HEK293 (cell line): ENCODE results near the gene PRTN3.
A peak's percentile ranks its signal among the peaks of the same experiment; 100 is the strongest.

ENCODE experiments used
- CTCF ChIA-PET: fragments of 350-600 bp; formaldehyde crosslinking; extraction: SDS; loops from one replicate; lab custom pipeline; 2021; ENCODE audit warnings: antibody characterized with exemption; lab: Yijun Ruan, JAX
- POLR2A ChIA-PET: fragments of 300-600 bp; formaldehyde crosslinking; extraction: SDS; loops from one replicate; lab custom pipeline; 2020; ENCODE audit warnings: antibody characterized with exemption, inconsistent platforms; lab: Yijun Ruan, JAX
- H3K27ac ChIP-seq: fragments of 200-500 bp; sonication (Bioruptor generic); 2 replicates; pipeline ENCODE4 v1.5.1; 2014; ENCODE audit warnings: low read depth, low read length, control low read depth, inconsistent platforms; ENCODE audit errors: extremely low read depth
- H3K36me3 ChIP-seq, 2 experiments: fragments of 200-500 bp in 1 of 2; sonication (Bioruptor generic) in 1 of 2; 1 replicate in 1 of 2; 2 replicates in 1 of 2; pipeline ENCODE4 v1.5.1; 2014 to 2017; ENCODE audit warnings: inconsistent platforms in 2 of 2, low read length in 2 of 2; ENCODE audit not compliant: control insufficient read depth in 2 of 2, insufficient read depth in 1 of 2
- H3K4me1 ChIP-seq: fragments of 200-500 bp; sonication (Bioruptor generic); 2 replicates; pipeline ENCODE4 v1.5.1; 2014; ENCODE audit warnings: mild to moderate bottlenecking, low read length, inconsistent platforms; ENCODE audit not compliant: control insufficient read depth, insufficient read depth
- H3K4me3 ChIP-seq: 2 replicates; pipeline ENCODE4 v1.5.1; 2011; ENCODE audit warnings: low read depth, mild to moderate bottlenecking, control low read depth, low read length, moderate library complexity
- H3K9me3 ChIP-seq: fragments of 200-500 bp; sonication (Bioruptor generic); 2 replicates; pipeline ENCODE4 v1.5.1; 2014; ENCODE audit warnings: low read depth, low read length, inconsistent platforms; ENCODE audit not compliant: control insufficient read depth, insufficient read depth
- GLI2 ChIP-seq: fragments of 450-650 bp; formaldehyde crosslinking; IDR thresholded peaks from 2 replicates; pipeline ENCODE4; 2017; ENCODE audit warnings: missing biosample characterization, missing genetic modification characterization, low read depth, borderline replicate concordance
- GLIS1 ChIP-seq: fragments of 450-650 bp; formaldehyde crosslinking; IDR thresholded peaks from 2 replicates; pipeline ENCODE4 v1.5.1; 2016; ENCODE audit warnings: missing biosample characterization, missing genetic modification characterization
- OSR2 ChIP-seq: fragments of 450-650 bp; formaldehyde crosslinking; IDR thresholded peaks from 2 replicates; pipeline ENCODE4 v1.5.1; 2016; ENCODE audit warnings: missing biosample characterization, missing genetic modification characterization
- REST ChIP-seq: fragments of 450-650 bp; formaldehyde crosslinking; IDR thresholded peaks from 2 replicates; pipeline ENCODE4 v1.5.1; 2016; ENCODE audit warnings: missing biosample characterization, missing genetic modification characterization
- SALL2 ChIP-seq: fragments of 450-650 bp; formaldehyde crosslinking; IDR thresholded peaks from 2 replicates; pipeline ENCODE4 v1.5.0; 2017; ENCODE audit warnings: missing biosample characterization, mild to moderate bottlenecking, missing genetic modification characterization, borderline replicate concordance
- SCRT2 ChIP-seq: fragments of 450-650 bp; formaldehyde crosslinking; IDR thresholded peaks from 2 replicates; pipeline ENCODE4 v1.5.1; 2016; ENCODE audit warnings: missing biosample characterization, missing genetic modification characterization
- SP7 ChIP-seq: fragments of 450-650 bp; formaldehyde crosslinking; IDR thresholded peaks from 2 replicates; pipeline ENCODE4 v1.5.1; 2016; ENCODE audit warnings: missing biosample characterization, missing genetic modification characterization
- YY2 ChIP-seq: fragments of 450-650 bp; formaldehyde crosslinking; IDR thresholded peaks from 2 replicates; pipeline ENCODE4 v1.5.1; 2016; ENCODE audit warnings: missing biosample characterization, missing genetic modification characterization
- ZFP69B ChIP-seq: fragments of 450-650 bp; formaldehyde crosslinking; IDR thresholded peaks from 2 replicates; pipeline ENCODE4 v1.5.1; 2016; ENCODE audit warnings: missing biosample characterization, missing genetic modification characterization
- ZNF10 ChIP-seq: fragments of 450-650 bp; formaldehyde crosslinking; IDR thresholded peaks from 2 replicates; pipeline ENCODE4 v1.5.1; 2017; ENCODE audit warnings: missing biosample characterization, missing genetic modification characterization
- ZNF155 ChIP-seq: fragments of 450-650 bp; formaldehyde crosslinking; IDR thresholded peaks from 2 replicates; pipeline ENCODE4 v1.5.1; 2016; ENCODE audit warnings: missing biosample characterization, missing genetic modification characterization
- ZNF394 ChIP-seq: fragments of 450-650 bp; formaldehyde crosslinking; IDR thresholded peaks from 2 replicates; pipeline ENCODE4 v1.5.1; 2016; ENCODE audit warnings: missing biosample characterization, missing genetic modification characterization, mild to moderate bottlenecking, moderate library complexity, borderline replicate concordance
- ZNF423 ChIP-seq: fragments of 450-650 bp; formaldehyde crosslinking; IDR thresholded peaks from 2 replicates; pipeline ENCODE4 v1.5.1; 2016; ENCODE audit warnings: missing biosample characterization, missing genetic modification characterization
- ZNF600 ChIP-seq: fragments of 450-650 bp; formaldehyde crosslinking; IDR thresholded peaks from 2 replicates; pipeline ENCODE4 v1.5.1; 2016; ENCODE audit warnings: missing biosample characterization, missing genetic modification characterization
- ZNF623 ChIP-seq: fragments of 450-650 bp; formaldehyde crosslinking; IDR thresholded peaks from 2 replicates; pipeline ENCODE4 v1.5.1; 2016; ENCODE audit warnings: missing biosample characterization, missing genetic modification characterization
- ZNF692 ChIP-seq: fragments of 450-650 bp; formaldehyde crosslinking; IDR thresholded peaks from 2 replicates; pipeline ENCODE4 v1.5.1; 2016; ENCODE audit warnings: missing biosample characterization, missing genetic modification characterization
- ZNF701 ChIP-seq: fragments of 450-650 bp; formaldehyde crosslinking; IDR thresholded peaks from 2 replicates; pipeline ENCODE4 v1.5.1; 2016; ENCODE audit warnings: missing biosample characterization, missing genetic modification characterization
- ZNF777 ChIP-seq: fragments of 450-650 bp; formaldehyde crosslinking; IDR thresholded peaks from 2 replicates; pipeline ENCODE4 v1.5.1; 2017; ENCODE audit warnings: missing biosample characterization, missing genetic modification characterization, borderline replicate concordance

The PRTN3 gene

GRCh38 chr19:867301-867793 lies 26.5 kb downstream of the PRTN3 start (continued):
- no peak for TF ChIP-seq REST

GRCh38 chr19:867855-868457 lies 27.2 kb downstream of the PRTN3 start:
- no peak overlapping the region for H3K4me3 ChIP-seq
- CTCF ChIA-PET = no interaction called here
- H3K9me3 ChIP-seq = no peaks in the 10 kb centered on the region
- H3K36me3 ChIP-seq = peaks cover 7 to 38% of the 10 kb centered on the region in 2 experiments; a peak in 2 of 3 replicates
- H3K27ac ChIP-seq = no peak overlapping the region
- TF ChIP-seq ZNF394 (tag by site-specific recombination) = peak; percentile 96
- no peak for TF ChIP-seq ZNF423 (tag by site-specific recombination)
- TF ChIP-seq, all 188 proteins: peak for 1
- H3K4me1 ChIP-seq = no peaks in the 10 kb centered on the region; the same call in 1 of the 2 replicates
- POLR2A ChIA-PET = interaction anchor here (0.5 kb wide), 1 partner anchor 51 kb away, joined by 5 read pairs; no protein-coding TSS in a partner anchor

GRCh38 chr19:868458-869244 lies 27.9 kb downstream of the PRTN3 start:
- 0 out of 2 replicates have a peak overlapping the region, but pooled peaks have one; percentile 14 for H3K27ac ChIP-seq
- H3K9me3 ChIP-seq = no peaks in the 10 kb centered on the region
- TF ChIP-seq OSR2 (tag by site-specific recombination) (no peak), YY2 (no peak), GLI2 (no peak), ZNF623 (tag by site-specific recombination) (peak; percentile 58), ZFP69B (tag by site-specific recombination) (peak; percentile 88), ZNF10 (no peak), ZNF600 (tag by site-specific recombination) (peak; percentile 15; the same call in 1 of the 2 replicates), SCRT2 (tag by site-specific recombination) (peak; percentile 74), SALL2 (tag by site-specific recombination) (no peak), ZNF692 (tag by site-specific recombination) (peak; percentile 95), SP7 (tag by site-specific recombination) (no peak), ZNF155 (tag by site-specific recombination) (no peak), GLIS1 (tag by site-specific recombination) (peak; percentile 40; the same call in 1 of the 2 replicates), ZNF394 (tag by site-specific recombination) (peak; percentile 51; the same call in 1 of the 2 replicates), ZNF777 (tag by site-specific recombination) (no peak), ZNF701 (tag by site-specific recombination) (no peak)
- no peak overlapping the region for H3K4me3 ChIP-seq
- no peaks in the 10 kb centered on the region; the same call in 1 of the 2 replicates for H3K4me1 ChIP-seq
- CTCF ChIA-PET = no interaction called here
- POLR2A ChIA-PET = no interaction called here
- H3K36me3 ChIP-seq = peaks cover 7 to 41% of the 10 kb centered on the region in 2 experiments; a peak in 2 of 3 replicates
